HL-60 (cell line): ENCODE results near the gene OR4Q2.

Experiments used
- TF ChIP-seq, protein P1 (sequence below): IDR thresholded peaks from 2 replicates; pipeline ENCODE4 v1.6.1; 2012; ENCODE audit warnings: low read depth; ENCODE audit not compliant: insufficient replicate concordance
- TF ChIP-seq, protein P2 (sequence below): IDR thresholded peaks from one replicate; pipeline ENCODE4 v1.5.1; 2011; ENCODE audit warnings: low read length, control low read depth, inconsistent platforms; ENCODE audit not compliant: insufficient read depth

DNA sequence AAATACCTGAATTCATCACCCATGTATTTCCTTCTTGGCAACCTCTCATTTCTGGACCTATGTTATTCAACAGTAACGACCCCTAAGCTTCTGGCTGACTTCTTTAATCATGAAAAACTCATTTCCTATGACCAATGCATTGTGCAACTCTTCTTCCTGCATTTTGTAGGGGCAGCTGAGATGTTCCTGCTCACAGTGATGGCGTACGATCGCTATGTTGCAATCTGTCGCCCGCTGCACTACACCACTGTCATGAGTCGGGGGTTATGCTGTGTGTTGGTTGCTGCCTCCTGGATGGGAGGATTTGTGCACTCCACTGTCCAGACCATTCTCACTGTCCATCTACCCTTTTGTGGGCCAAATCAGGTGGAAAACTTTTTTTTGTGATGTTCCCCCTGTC lies 356 bp downstream of the OR4Q2 start:
- TF ChIP-seq, protein P1, sequence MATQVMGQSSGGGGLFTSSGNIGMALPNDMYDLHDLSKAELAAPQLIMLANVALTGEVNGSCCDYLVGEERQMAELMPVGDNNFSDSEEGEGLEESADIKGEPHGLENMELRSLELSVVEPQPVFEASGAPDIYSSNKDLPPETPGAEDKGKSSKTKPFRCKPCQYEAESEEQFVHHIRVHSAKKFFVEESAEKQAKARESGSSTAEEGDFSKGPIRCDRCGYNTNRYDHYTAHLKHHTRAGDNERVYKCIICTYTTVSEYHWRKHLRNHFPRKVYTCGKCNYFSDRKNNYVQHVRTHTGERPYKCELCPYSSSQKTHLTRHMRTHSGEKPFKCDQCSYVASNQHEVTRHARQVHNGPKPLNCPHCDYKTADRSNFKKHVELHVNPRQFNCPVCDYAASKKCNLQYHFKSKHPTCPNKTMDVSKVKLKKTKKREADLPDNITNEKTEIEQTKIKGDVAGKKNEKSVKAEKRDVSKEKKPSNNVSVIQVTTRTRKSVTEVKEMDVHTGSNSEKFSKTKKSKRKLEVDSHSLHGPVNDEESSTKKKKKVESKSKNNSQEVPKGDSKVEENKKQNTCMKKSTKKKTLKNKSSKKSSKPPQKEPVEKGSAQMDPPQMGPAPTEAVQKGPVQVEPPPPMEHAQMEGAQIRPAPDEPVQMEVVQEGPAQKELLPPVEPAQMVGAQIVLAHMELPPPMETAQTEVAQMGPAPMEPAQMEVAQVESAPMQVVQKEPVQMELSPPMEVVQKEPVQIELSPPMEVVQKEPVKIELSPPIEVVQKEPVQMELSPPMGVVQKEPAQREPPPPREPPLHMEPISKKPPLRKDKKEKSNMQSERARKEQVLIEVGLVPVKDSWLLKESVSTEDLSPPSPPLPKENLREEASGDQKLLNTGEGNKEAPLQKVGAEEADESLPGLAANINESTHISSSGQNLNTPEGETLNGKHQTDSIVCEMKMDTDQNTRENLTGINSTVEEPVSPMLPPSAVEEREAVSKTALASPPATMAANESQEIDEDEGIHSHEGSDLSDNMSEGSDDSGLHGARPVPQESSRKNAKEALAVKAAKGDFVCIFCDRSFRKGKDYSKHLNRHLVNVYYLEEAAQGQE = no peak
- TF ChIP-seq, protein P2, sequence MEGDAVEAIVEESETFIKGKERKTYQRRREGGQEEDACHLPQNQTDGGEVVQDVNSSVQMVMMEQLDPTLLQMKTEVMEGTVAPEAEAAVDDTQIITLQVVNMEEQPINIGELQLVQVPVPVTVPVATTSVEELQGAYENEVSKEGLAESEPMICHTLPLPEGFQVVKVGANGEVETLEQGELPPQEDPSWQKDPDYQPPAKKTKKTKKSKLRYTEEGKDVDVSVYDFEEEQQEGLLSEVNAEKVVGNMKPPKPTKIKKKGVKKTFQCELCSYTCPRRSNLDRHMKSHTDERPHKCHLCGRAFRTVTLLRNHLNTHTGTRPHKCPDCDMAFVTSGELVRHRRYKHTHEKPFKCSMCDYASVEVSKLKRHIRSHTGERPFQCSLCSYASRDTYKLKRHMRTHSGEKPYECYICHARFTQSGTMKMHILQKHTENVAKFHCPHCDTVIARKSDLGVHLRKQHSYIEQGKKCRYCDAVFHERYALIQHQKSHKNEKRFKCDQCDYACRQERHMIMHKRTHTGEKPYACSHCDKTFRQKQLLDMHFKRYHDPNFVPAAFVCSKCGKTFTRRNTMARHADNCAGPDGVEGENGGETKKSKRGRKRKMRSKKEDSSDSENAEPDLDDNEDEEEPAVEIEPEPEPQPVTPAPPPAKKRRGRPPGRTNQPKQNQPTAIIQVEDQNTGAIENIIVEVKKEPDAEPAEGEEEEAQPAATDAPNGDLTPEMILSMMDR = no peak
